ENCODE results near the gene HIBCH. TPM values are rescaled to one million over a fixed set of nuclear protein-coding genes. Genes with fewer than 3 reads are reported as not detected.
"Not testable (repeated sequence)": the region's sequence is repeated elsewhere in the genome, so short reads cannot be mapped to it uniquely, and the experiment has no call there.

Gene HIBCH
- total and polyA plus RNA-seq, 10 donors: 12.0 to 38.7 (median 25.5) TPM

DNA sequence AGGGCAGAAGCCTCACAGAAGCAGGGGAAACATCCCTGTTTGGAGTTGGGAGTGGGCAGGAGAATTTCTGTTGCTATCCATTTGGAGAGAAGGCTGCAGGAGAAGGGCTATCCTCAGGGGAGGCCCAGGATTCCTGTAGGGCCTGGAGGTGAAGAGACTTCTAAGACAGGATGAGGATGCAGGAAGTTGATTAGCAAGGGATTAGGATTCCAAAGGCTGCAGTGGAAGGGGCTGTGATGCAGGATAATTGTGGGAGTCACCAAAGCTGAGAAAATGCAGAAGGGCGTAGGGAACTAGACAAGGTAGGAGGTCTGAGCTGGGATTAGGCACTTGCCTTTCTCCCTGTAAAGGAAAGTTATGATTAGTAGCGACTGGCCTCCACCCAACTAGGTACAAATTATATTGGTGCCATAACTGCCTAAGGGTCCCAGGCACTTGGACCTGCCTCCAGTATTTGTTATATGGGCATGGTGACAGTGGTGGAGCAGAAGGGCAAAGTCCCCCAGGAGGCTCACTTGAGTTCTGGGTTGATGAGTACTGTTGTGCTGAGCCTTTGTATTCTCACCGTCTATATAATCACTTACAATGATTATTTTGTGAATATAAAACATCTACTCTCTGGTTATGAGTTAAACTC, 160.7 kb downstream of the HIBCH start:
- Histone ChIP-seq H3K9me3 (no peaks in the 10 kb centered on the region), H3K4me3 (no peak overlapping the region), H3K27me3 (replicated peaks in 1 of 7) (no peaks in the 10 kb centered on the region), H3K4me1 (no peaks in the 10 kb centered on the region), H3K27ac (no peak overlapping the region), H3K36me3 (no peaks in the 10 kb centered on the region)
- no peak for TF ChIP-seq POLR2AphosphoS5 (IDR thresholded peaks at IDR 0.05)
- no peak for TF ChIP-seq POLR2A (IDR thresholded peaks at IDR 0.05)
- TF ChIP-seq, protein P1, sequence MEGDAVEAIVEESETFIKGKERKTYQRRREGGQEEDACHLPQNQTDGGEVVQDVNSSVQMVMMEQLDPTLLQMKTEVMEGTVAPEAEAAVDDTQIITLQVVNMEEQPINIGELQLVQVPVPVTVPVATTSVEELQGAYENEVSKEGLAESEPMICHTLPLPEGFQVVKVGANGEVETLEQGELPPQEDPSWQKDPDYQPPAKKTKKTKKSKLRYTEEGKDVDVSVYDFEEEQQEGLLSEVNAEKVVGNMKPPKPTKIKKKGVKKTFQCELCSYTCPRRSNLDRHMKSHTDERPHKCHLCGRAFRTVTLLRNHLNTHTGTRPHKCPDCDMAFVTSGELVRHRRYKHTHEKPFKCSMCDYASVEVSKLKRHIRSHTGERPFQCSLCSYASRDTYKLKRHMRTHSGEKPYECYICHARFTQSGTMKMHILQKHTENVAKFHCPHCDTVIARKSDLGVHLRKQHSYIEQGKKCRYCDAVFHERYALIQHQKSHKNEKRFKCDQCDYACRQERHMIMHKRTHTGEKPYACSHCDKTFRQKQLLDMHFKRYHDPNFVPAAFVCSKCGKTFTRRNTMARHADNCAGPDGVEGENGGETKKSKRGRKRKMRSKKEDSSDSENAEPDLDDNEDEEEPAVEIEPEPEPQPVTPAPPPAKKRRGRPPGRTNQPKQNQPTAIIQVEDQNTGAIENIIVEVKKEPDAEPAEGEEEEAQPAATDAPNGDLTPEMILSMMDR (IDR thresholded peaks at IDR 0.05 in 8 of 11, conservative IDR thresholded peaks at IDR 0.05 in 3 of 11): no peak
- intact Hi-C loops (cut with DNase I; ENCODE audit: low total_unique reads): no loop called here
- DNase-seq: no peak
- WGBS, 5 donors: 88 to 99% (median 96%) methylated on average over 3 of the region's 3 CpGs

DNA sequence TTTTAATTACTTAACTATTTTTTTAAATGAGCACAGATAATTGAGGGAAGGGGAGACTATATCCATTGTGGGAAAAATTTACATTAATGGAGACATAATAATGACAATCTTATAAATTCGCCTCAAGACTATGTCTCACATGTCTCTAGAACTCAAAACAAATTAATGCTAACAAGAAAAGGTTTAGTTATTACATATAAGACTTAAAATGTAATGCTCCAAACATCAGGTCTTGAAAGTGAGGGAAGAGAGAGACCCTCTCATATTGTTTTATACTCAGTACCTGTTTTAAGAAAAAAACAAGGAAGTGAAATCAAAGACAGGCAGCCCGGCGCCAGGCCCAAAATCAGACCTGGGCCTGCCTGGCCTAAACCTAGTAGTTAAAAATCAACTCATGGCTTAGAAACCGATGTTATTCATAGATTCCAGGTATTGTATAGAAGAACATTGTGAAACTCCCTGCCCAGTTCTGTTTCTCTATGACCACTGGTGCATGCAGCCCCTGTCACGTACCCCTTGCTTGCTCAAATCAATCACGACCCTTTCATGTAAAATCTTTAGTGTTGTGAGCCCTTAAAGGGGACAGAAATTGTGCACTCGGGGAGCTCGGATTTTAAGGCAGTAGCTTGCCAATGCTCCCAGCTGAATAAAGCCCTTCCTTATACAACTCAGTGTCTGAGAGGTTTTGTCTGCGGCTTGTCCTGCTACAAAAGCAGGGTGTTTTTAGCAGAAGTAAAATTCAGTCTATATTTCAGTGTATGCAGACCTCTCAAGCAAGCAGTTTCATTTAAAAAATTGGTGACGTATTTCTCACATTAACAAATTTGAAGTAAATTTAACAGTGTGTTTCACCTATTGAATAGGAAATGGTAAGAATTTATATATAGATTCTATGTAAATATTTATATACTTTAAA, 161.8 kb downstream of the HIBCH start:
- H3K27ac ChIP-seq; H3K27me3 ChIP-seq (replicated peaks in 1 of 7); DNase-seq; H3K4me1 ChIP-seq; H3K4me3 ChIP-seq; intact Hi-C loops (cut with DNase I; ENCODE audit: low total_unique reads); H3K9me3 ChIP-seq; H3K36me3 ChIP-seq: not testable (repeated sequence)
- 75 to 91% (median 86%) methylated on average over 10 of the region's 10 CpGs for WGBS, 5 donors

DNA sequence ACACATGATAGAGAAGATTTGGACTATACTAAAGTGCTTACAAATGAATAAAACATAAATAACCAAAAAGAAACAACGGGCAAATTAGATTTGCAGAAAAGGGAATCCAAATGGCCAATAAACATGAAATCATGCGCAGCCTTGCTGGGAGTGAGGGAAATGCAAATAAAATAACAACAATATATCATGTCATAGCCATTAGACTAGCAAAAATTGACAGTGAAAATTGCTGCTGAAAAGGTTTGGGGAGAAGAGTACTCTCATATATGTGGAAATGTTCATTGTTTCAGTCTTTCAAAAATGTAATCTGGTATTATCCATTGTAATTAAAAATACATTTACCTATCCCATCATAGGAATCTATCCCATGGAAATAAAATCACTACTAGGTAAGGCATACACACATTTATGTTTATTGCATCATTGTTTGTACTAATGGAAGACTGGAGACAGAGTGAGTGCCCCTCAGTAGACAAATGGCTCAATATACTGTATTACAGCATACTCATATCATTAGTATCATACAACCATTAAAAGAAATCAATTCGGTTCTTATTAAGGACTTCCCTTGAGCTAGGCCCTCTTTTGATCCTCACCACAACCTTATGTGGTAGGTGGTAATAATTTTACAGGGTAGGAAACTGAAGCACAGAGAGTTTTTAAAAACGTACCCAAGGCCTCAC, 163.0 kb downstream of the HIBCH start:
- no peak for DNase-seq
- H3K27ac ChIP-seq: no peak overlapping the region
- 86 to 94% (median 90%) methylated on average over 4 of the region's 4 CpGs for WGBS, 5 donors
- TF ChIP-seq POLR2A (IDR thresholded peaks at IDR 0.05) (no peak), POLR2AphosphoS5 (IDR thresholded peaks at IDR 0.05) (no peak)
- TF ChIP-seq, protein P1 (IDR thresholded peaks at IDR 0.05 in 8 of 11, conservative IDR thresholded peaks at IDR 0.05 in 3 of 11): no peak
- intact Hi-C loops (cut with DNase I; ENCODE audit: low total_unique reads): no loop called here
- no peaks in the 10 kb centered on the region for H3K4me1 ChIP-seq
- no peaks in the 10 kb centered on the region for H3K27me3 ChIP-seq (replicated peaks in 1 of 7)
- no peaks in the 10 kb centered on the region for H3K36me3 ChIP-seq
- H3K9me3 ChIP-seq: no peaks in the 10 kb centered on the region
- H3K4me3 ChIP-seq: no peak overlapping the region

Other genes starting within 250 kb of the HIBCH start
- 10 to 100 TPM; 23.3 to 52.1 (median 28.6) TPM for gene INPP1, start 23.8 kb upstream of the HIBCH start, total RNA-seq
- gene INPP1, start 23.8 kb upstream of the HIBCH start, polyA plus RNA-seq: 10 to 100 TPM; 11.6 to 28.1 (median 27.5) TPM
- gene MFSD6, start 88.5 kb upstream of the HIBCH start, total RNA-seq: 100 to 1,000 TPM in 2 of 7 donors, 10 to 100 TPM in 5; 31.9 to 130 (median 59.8) TPM
- 10 to 100 TPM in 1 of 3 donors, 1 to 10 TPM in 2; 5.0 to 10.1 (median 5.5) TPM for gene MFSD6, start 88.5 kb upstream of the HIBCH start, polyA plus RNA-seq
- 10 to 100 TPM in 6 of 7 donors, 1 to 10 TPM in 1; 7.7 to 19.2 (median 12.8) TPM for gene NEMP2, start 214.9 kb upstream of the HIBCH start, total RNA-seq
- 1 to 10 TPM in 2 of 3 donors, under 1 TPM in 1; 0.89 to 1.8 (median 1.4) TPM for gene NEMP2, start 214.9 kb upstream of the HIBCH start, polyA plus RNA-seq